Osteocyte (in vitro differentiated cells): ENCODE results near the gene UFSP2. TPM values are rescaled to one million over a fixed set of nuclear protein-coding genes. Genes with fewer than 3 reads are reported as not detected.

Source experiments
- DNase-seq: peaks from one replicate; pipeline ENCODE4 v3.0.0; 2021; ENCODE audit warnings: mixed read lengths; ENCODE audit not compliant: unreplicated experiment; ENCODE audit errors: extremely low spot score
- H3K27ac Mint-ChIP-seq: one replicate; pipeline ENCODE4 v1.8.0; 2021; ENCODE audit warnings: mild to moderate bottlenecking, mixed read lengths; ENCODE audit not compliant: unreplicated experiment
- H3K27me3 Mint-ChIP-seq: one replicate; pipeline ENCODE4 v1.8.0; 2021; ENCODE audit warnings: mixed read lengths; ENCODE audit not compliant: unreplicated experiment
- H3K36me3 Mint-ChIP-seq: one replicate; pipeline ENCODE4 v1.8.0; 2021; ENCODE audit warnings: mixed read lengths; ENCODE audit not compliant: unreplicated experiment
- H3K4me1 Mint-ChIP-seq: one replicate; pipeline ENCODE4 v1.8.0; 2021; ENCODE audit warnings: mixed read lengths; ENCODE audit not compliant: unreplicated experiment
- H3K4me3 Mint-ChIP-seq: one replicate; pipeline ENCODE4 v1.8.0; 2021; ENCODE audit warnings: mild to moderate bottlenecking, moderate library complexity, mixed read lengths; ENCODE audit not compliant: unreplicated experiment
- H3K9me3 Mint-ChIP-seq: one replicate; pipeline ENCODE4 v1.8.0; 2021; ENCODE audit warnings: mixed read lengths; ENCODE audit not compliant: unreplicated experiment
- total RNA-seq: library from RNA; stranded (reverse); gene quantifications from 2 replicates; pipeline ENCODE4 v1.2.1, GENCODE V29; 2021
- TF ChIP-seq, protein P1 (sequence below): fragments of 200-600 bp; sonication (generic); IDR thresholded peaks from 2 replicates; pipeline ENCODE4 v1.5.0; 2021; ENCODE audit warnings: antibody characterized with exemption, mild to moderate bottlenecking, moderate library complexity

The UFSP2 gene
- total RNA-seq, 1 donor from 2014 or later, result 28.6 TPM

DNA sequence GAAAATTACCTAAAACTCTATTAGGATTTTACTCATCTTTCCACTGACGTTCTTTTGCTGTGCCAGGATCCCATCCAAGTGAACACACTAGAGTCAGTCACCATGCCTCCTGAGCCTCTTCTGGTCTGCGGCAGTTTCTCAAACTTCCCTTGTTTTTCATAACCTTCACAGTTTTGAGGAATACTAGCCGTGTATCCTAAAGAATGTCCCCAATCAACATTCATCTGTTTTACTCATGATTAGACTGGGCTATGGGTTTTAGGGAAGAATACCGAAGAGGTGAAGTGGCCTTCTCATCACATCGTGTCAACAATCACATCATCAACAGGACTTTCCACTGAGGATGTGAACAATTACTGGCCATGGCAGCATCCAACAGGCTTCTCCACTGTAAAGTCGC is 34.8 kb downstream of the UFSP2 start:
- TF ChIP-seq, protein P1, sequence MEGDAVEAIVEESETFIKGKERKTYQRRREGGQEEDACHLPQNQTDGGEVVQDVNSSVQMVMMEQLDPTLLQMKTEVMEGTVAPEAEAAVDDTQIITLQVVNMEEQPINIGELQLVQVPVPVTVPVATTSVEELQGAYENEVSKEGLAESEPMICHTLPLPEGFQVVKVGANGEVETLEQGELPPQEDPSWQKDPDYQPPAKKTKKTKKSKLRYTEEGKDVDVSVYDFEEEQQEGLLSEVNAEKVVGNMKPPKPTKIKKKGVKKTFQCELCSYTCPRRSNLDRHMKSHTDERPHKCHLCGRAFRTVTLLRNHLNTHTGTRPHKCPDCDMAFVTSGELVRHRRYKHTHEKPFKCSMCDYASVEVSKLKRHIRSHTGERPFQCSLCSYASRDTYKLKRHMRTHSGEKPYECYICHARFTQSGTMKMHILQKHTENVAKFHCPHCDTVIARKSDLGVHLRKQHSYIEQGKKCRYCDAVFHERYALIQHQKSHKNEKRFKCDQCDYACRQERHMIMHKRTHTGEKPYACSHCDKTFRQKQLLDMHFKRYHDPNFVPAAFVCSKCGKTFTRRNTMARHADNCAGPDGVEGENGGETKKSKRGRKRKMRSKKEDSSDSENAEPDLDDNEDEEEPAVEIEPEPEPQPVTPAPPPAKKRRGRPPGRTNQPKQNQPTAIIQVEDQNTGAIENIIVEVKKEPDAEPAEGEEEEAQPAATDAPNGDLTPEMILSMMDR, result no peak
- H3K4me3 Mint-ChIP-seq, result no peak overlapping the region
- no peaks in the 10 kb centered on the region for H3K36me3 Mint-ChIP-seq
- H3K27me3 Mint-ChIP-seq, result no peaks in the 10 kb centered on the region
- H3K9me3 Mint-ChIP-seq, result peaks cover 3% of the 10 kb centered on the region
- no peak overlapping the region for H3K27ac Mint-ChIP-seq
- H3K4me1 Mint-ChIP-seq, result peaks cover 12% of the 10 kb centered on the region
- DNase-seq, result no peak

DNA sequence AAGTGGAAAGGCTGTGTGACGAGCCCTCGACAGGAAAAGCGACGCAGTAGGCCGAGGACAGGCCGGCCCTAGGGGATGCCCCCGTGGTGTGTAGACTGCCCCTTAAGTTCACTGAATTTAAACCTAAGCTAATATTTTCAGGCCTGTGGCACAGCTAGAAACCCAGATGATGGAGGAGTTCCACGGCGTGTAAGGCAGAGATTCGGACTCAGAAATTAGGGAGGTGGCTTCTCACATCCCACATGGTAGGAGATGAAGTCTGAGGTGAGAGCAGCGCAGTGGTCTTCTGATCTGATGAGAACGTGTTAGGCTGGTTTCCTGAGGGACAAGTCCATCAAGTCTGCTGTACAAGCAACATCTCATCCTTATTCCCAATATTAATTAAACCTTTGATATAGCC is 37.8 kb downstream of the UFSP2 start:
- DNase-seq, result no peak
- no peaks in the 10 kb centered on the region for H3K27me3 Mint-ChIP-seq
- no peak overlapping the region for H3K4me3 Mint-ChIP-seq
- TF ChIP-seq, protein P1, result no peak
- H3K9me3 Mint-ChIP-seq, result peaks cover 3% of the 10 kb centered on the region
- no peak overlapping the region for H3K27ac Mint-ChIP-seq
- peaks cover 4% of the 10 kb centered on the region for H3K36me3 Mint-ChIP-seq
- H3K4me1 Mint-ChIP-seq, result peaks cover 10% of the 10 kb centered on the region

DNA sequence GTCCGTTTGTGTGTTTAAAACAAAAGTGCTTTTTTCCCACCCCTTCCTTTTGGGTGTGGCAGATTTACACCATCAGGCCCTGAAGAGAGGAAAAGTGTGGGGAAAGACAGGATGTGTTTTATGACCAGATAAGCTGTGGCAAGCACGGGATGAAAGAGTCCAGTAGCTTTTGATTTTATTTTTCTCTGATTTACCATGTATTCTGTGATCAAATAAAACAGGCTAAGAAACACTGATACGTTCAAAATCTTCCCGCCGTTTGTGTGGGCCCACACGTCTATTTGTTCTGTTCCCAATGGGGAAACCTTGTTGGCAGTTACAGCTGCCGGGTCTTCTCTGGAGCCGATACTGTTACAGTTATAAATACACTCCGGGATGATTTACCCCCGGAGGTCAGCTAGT is 40.8 kb downstream of the UFSP2 start:
- TF ChIP-seq, protein P1, result no peak
- Mint-ChIP-seq H3K4me1 (peaks cover 10% of the 10 kb centered on the region), H3K27me3 (no peaks in the 10 kb centered on the region), H3K36me3 (peaks cover 22% of the 10 kb centered on the region), H3K9me3 (peaks cover 10% of the 10 kb centered on the region), H3K27ac (no peak overlapping the region), H3K4me3 (peak overlapping the region; percentile 8)
- DNase-seq, result no peak

DNA sequence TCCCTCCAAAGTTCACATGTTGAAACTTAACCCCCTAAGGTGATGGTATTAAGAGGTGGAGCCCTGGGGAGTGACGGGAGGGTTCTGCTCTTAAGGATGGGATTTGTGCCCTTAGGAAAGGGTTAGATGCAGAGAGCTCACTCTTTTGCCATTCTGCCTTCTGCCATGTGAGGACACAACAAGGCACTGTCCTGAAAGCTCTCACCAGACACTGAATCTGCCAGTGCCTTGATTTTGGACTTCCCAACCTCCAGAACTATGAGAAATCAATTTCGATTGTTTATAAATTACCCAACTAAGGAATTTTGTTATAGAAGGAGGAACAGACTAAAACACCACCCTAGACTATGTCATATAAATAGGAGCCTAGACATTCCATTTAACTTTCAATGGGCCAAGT is 41.7 kb downstream of the UFSP2 start:
- TF ChIP-seq, protein P1, result no peak
- no peak overlapping the region for H3K27ac Mint-ChIP-seq
- DNase-seq, result no peak
- H3K27me3 Mint-ChIP-seq, result no peaks in the 10 kb centered on the region
- H3K4me3 Mint-ChIP-seq, result no peak overlapping the region
- peaks cover 13% of the 10 kb centered on the region for H3K9me3 Mint-ChIP-seq
- H3K36me3 Mint-ChIP-seq, result peaks cover 24% of the 10 kb centered on the region
- H3K4me1 Mint-ChIP-seq, result peaks cover 10% of the 10 kb centered on the region

DNA sequence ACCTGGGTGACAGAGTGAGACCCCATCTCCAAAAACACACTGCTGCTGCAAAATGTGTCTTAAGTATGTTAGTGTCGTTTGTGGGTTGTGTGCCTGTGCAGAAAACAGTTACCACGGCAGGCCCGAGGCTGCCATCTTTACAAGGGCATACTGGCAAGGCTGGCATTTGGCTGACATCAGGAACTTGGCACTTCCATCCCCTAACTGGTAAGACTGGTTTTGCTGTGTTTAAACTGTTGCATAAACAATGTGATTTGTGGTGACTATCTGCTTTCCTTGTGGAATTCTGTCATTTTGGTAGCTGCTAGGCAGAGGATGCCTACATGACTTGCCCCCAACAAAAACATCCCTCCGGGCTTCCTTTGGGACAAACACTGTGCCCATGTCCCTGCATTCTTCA is 42.3 kb downstream of the UFSP2 start:
- H3K27ac Mint-ChIP-seq, result no peak overlapping the region
- peaks cover 29% of the 10 kb centered on the region for H3K36me3 Mint-ChIP-seq
- DNase-seq, result no peak
- H3K4me3 Mint-ChIP-seq, result no peak overlapping the region
- TF ChIP-seq, protein P1, result no peak
- no peaks in the 10 kb centered on the region for H3K27me3 Mint-ChIP-seq
- peaks cover 10% of the 10 kb centered on the region for H3K4me1 Mint-ChIP-seq
- peaks cover 13% of the 10 kb centered on the region for H3K9me3 Mint-ChIP-seq
